ENCODE data around the gene EPHA1.
"Not testable (repeated sequence)": the region's sequence is repeated elsewhere in the genome, so short reads cannot be mapped to it uniquely, and the experiment has no call there.

Gene EPHA1

GRCh38 chr7:143402233-143402632 lies 6.4 kb downstream of the EPHA1 start:
- DNase-seq (ENCODE audit: low spot score) = not testable (repeated sequence)

- DNase-seq (ENCODE audit: low spot score) = no peak
These were observed 7.4 kb downstream of the EPHA1 start for GRCh38 chr7:143401265-143401664.

GRCh38 chr7:143399642-143400041 lies 9.0 kb downstream of the EPHA1 start:
- DNase-seq (ENCODE audit: low spot score) = no peak

- DNase-seq (ENCODE audit: low spot score) = no peak
These were observed 9.5 kb downstream of the EPHA1 start for GRCh38 chr7:143399151-143399550.

GRCh38 chr7:143398616-143399015 lies 10.0 kb downstream of the EPHA1 start:
- no peak for DNase-seq (ENCODE audit: low spot score)

DNA sequence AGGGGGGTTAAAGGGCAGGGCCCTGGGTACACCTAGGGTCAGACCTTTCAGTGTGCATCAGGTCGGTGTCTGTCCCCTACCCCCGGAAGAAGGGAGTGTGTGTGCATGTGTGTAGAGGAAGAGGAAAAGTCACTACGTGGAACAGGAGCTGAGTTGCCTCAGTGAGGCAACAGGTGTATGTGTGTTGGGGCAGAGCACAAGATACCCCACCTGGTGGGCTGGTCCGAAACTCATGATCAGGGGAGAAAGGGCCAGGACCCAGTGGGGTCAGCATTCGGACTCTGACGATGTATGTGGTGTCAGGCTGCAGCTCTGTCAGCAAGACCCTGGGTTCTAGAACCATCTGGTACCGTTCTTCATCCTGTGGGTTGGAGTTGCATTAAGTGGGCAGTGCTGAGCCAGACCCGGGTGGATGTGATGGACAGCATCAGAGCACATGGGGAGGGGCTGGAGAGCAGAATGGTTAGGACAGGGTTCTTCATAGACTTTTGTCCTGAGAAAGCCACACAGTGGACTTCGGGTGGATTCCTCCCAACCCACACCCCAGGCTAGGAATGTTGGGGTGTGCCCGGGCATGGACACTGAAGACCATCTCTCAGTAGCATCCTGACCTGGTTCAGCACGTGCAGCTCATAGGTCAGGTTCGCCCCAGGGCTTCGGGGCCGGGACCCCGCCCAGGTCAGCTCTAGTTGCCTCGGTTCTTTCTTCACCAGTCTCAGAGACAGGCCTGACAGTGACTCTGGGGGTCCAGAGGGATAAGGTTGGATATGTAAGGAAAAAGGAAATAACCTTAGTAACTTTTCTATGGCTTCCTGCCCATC lies 10.7 kb downstream of the EPHA1 start:
- no peak for DNase-seq (ENCODE audit: low spot score)

GRCh38 chr7:143396625-143397556 lies 11.8 kb downstream of the EPHA1 start:
- DNase-seq (ENCODE audit: low spot score) = no peak

DNA sequence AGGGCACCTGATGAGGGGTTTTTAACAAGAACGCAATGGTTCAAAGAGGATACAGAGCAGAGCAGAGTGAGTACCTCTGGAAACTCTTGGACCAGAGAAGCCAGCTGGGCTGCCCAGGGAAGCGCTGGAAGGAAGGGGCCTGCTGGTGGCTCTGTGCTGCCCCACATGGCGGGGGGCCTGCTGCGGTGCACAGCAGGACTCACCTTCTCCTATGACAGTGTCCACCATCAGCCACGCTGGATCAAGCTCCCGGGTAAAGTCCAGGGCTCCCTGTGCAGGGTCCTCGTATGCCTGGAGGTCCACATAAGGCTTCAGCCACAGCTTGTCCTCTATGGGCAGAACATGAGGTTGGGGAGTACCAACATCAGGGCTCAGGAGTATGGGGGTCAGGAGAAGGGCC lies 12.5 kb downstream of the EPHA1 start:
- no peak for DNase-seq (ENCODE audit: low spot score)

GRCh38 chr7:143395187-143396149 lies 13.2 kb downstream of the EPHA1 start:
- DNase-seq (ENCODE audit: low spot score) = no peak

- no peak for DNase-seq (ENCODE audit: low spot score)
These were observed 13.9 kb downstream of the EPHA1 start for GRCh38 chr7:143394777-143395176.

DNA sequence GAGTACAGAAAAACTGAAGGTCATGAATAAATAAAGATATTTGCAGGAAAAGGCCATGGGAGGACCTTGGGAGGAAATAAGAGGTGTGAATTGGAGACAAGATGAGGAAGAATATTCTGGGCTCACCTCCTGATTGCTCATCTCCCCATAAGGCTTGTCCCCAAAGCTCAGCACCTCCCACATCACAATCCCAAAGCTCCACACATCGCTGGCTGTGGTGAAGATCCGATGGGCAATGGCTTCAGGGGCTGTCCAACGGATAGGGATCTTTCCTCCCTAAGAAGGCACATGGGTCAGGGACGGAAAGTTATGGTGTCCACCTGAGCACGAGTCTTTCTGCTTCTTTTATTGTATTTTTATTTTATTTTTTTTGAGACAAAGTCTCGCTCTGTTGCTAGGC lies 14.6 kb downstream of the EPHA1 start:
- no peak for DNase-seq (ENCODE audit: low spot score)

DNA sequence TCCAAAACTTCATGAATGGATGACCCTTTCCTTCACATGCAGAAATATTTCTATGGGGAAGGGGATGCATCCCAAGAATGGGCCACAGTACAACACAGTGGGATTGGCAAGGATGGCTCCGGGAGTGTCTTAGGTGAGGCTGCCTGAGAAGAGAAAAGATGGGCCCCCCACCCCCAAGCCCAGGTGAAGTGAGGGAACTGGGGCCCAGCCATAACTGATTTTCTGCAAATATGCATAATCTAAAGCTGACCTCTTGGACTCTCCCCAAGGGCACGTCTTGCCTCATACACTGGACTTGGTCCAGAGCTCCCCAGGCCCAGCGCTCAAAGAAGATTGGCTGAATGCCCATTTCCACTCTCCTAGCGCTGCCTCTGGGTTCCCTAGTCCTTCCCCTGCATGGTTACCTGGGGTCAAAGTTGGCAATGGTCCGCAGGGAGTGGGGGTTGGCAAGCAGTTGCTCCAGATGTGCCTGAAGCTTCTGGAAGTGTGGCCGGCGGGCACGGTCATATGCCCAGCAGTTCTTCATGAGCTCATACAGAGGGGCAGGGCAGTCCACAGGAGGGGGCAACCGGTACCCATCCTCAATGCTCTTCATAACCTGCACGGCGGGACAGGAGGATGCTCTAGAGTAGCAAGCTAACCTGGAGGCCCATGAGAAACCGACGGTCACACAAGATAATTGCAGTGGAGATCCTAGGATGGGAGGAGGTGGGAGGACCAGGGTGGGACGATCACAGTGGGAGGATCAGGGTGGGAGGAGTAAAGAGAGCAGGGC lies 15.2 kb downstream of the EPHA1 start:
- DNase-seq (ENCODE audit: low spot score) = no peak

DNA sequence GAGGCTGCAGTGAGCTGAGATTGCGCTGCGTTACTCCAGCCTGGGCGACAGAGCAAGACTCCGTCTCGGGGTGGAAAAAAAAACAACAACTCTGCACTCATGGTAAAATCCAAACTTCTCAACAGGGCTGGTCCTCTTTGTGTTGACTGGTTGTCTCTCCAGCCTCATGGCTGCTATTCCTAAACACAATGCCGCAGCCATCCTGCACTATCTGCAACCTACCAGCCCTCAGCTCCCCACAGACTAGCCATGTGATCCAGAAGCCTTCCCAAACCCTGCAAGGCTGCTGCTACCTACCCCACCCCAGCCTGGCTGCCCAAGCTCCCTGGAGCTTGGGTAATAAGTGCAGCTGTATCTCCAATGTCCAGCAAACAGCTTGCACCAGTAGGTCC lies 15.8 kb downstream of the EPHA1 start:
- DNase-seq (ENCODE audit: low spot score) = no peak

GRCh38 chr7:143392427-143392826 lies 16.2 kb downstream of the EPHA1 start:
- DNase-seq (ENCODE audit: low spot score) = not testable (repeated sequence)

DNA sequence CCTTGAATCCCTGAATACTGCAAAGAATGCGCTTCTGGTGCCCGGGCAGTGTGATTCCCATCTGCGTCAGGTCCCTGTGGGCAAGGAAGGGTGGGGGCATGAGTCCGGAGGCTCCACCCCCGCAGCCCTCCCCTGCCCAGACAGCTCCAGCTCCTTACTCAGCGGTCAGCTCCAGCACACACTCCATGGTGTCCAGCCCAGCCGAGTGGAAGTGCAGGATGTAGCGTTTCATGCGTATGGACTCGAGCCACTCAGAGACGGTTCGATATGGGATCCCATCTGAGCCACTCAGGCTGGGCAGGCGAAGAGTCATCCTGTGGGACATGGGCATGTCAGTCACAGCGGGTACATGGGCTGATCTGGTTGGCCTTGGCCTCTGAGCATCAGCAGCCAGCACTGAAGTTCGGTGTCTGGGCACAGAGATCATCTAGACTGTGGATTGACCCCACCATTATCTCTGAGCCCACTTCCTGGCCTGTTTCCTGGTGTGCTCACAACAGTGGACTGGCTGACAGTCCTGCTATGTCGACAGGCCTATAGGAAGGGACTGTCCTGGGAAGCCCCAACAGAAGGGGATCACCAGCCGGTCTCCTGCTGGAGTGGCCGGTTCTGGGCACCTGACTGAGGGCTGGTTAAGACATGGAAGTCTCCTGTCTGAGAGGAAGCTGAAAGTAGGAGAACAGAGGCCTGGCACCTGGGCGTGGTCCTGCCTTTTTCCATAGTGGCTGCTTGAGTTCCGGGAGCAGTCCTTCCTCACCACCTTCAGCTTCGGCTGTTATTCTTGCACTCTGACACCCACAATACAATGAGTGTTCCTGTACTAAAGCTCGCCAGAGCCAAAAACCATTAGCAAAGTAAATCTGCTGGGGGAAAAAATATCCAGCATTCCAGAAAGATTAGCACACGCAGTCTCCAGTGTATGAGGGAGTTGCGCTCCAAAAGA lies 16.9 kb downstream of the EPHA1 start:
- no peak for DNase-seq (ENCODE audit: low spot score)

DNA sequence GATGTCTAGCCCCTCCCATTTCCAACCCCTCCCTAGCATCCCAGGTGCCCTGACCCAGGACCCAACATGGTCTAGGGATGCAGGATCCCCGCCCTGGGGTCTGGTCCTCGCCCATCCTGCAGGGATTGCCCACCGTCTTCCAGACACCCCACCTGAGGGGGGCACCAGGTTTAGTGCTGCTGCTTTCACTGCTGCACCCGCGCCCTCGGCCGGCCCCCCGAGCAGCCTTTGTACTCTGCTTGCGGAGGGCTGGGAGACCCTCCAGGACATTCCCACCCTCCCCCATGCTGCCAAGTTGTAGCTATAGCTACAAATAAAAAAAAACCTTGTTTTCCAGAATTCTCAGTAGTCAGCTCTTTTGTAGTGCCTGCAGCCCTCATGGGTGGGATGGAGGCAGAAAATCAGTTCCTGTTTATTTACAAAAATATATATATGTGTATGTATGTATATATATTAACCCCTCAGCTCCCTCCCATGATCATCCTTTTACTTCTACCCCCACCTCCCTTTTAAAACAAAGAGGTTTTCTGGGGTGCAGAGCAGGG lies 17.8 kb downstream of the EPHA1 start:
- no peak for DNase-seq (ENCODE audit: low spot score)

DNA sequence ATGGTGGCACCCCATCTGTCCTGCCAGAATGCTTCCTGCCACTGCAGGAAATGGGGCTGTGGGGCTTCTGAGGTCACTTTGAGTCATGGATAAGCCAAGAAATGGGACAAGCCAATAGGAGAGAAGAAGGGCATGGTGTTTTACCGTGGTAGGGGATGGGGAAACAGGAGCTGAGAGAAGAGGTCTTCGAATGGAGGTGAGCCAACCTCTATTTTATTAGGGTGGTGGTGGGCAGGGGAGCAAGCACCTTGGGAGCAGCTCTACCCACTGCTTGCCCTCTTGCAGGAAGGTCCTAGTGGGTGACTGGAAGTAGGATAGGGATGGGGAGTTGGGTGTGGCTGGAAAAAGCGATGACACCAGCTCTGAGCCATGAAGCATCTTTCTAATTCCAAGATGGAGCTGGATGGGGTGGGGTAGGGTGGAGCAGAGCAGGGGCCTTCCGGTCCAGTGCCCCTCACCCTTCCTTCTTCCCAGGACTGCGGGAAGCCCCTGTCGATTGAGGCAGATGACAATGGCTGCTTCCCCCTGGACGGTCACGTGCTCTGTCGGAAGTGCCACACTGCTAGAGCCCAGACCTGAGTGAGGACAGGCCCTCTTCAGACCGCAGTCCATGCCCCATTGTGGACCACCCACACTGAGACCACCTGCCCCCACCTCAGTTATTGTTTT lies 18.4 kb downstream of the EPHA1 start:
- no peak for DNase-seq (ENCODE audit: low spot score)

DNA sequence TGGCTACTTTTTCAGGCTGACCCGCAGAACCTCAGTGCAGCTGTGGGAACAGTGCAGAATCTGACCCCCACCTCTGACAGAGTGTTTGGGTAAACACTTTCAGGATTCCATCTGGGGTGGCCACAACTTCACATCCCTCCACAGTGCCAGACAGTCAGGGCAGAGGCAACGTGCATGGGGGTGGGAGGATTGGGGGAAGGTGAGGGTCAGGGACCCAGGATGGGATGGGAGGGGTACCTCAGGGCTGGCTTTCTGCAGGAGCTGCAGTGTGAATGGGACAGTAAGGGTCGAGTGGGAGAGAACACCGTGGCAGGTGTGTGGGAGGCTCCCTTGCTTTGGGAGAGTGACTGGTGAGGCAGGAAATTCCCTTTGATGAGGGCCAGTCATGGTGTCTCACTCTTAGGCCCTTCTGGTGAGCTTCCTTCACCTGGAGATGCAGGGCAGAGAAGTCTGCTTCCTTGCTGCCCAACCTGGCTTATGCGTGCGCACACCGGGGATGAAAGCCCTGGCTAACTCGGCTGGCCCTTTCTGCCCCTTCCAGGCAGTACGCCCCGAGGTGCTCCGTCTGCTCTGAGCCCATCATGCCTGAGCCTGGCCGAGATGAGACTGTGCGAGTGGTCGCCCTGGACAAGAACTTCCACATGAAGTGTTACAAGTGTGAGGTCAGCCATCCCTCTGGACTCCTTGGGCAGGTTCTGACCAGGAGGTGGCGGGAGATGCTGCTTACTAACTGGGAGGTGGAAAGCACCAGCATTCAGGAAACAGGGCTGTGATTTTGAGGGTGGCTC lies 19.1 kb downstream of the EPHA1 start:
- DNase-seq (ENCODE audit: low spot score) = no peak
